Mammary epithelial cell (primary cell): ENCODE results near the gene DIABLO.

Source experiments
- CTCF ChIP-seq, 2 donors: IDR thresholded peaks in 1 of 2; conservative IDR thresholded peaks in 1 of 2; 2 replicates each; pipeline ENCODE4 v1.5.1; 2011 to 2012; ENCODE audit warnings: inconsistent platforms in 2 of 2, low read length in 2 of 2, mild to moderate bottlenecking in 2 of 2, control low read depth in 1 of 2, low read depth in 1 of 2; ENCODE audit not compliant: insufficient read depth in 1 of 2; ENCODE audit errors: extremely low read depth in 1 of 2
- EZH2 ChIP-seq: IDR thresholded peaks from 2 replicates; pipeline ENCODE4 v1.6.1; 2012; ENCODE audit warnings: low read length, inconsistent platforms, borderline replicate concordance

- TF ChIP-seq CTCF (conservative IDR thresholded peaks at IDR 0.05 in 1 of 2, IDR thresholded peaks at IDR 0.05 in 1 of 2; ENCODE audit: extremely low read depth in 1 of 2, insufficient read depth in 1 of 2, low read depth in 1 of 2, low read length in 2 of 2) (no peak), EZH2 (no peak)
Observed at GRCh38 chr12:122184517-122184916, 41.3 kb downstream of the DIABLO start.
